NCI-H146 treated with DMSO at 0.1 percent for 48 hours (cell line): ENCODE measurements around the gene TOP3A.
A peak's percentile ranks its signal among the peaks of the same experiment; 100 is the strongest.

Experiments
- DNase-seq: peaks from one replicate; lab custom pipeline; 2025; ENCODE audit not compliant: unreplicated experiment; lab: John Stamatoyannopoulos, UW

Gene TOP3A

DNA sequence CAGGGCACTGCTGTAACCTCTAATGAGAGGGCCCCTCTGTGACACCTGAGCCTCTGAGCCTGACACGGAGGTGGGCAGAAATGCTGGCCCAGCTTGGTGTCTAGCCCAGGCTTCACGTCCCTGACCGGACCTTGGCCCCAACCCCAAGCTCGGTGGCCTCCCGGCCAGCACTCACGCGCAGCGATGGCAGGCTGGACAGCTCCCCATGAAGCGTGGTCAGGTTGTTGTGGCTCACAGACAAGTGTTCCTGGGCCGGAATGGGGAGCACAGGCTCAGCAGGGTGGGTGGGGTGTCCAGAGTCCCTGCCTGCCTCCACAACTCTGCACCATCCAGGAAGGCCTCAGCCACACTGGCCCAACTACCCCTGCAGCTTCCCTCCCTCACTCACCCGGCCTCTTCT, 58.4 kb downstream of the TOP3A start:
- DNase-seq, result no peak

DNA sequence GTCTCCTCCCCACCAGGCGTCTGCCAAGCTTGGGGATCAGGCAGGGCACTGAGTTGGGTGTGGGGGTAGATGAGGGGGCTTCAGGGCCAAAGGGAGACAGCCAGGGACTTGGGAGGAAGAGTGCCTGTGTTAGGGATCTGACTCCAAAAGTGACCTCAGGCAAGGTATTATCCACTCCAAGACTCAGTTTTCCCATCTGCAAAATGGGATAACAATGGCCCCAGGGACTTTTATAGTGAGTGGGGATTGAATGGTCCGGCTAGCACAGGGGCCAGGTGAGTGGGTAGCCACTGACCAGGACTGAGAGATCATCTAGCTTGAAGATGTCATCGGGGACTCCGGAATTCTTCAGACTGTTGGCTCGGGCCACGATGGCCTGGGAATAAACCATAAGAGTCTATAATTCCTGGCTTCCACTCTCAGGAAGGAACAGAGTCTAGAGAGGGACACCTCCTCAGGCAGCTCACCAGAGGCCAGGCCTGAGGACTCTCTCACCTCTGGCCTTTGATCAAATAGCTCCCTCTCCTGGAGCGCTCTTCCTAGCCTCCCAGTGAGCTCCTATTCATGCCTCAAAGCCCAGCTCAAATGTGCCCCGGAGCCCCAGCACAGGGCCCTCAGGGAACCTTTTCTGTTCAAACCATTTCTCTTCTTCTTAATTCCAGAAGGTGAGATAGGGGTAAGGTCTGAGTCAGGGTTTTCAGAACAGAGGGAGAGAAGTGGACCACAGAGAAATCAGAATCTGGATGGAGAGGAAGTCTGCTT, 59.7 kb downstream of the TOP3A start:
- DNase-seq, result no peak

GRCh38 chr17:18253947-18254821, 60.6 kb downstream of the TOP3A start:
- DNase-seq, result no peak

DNA sequence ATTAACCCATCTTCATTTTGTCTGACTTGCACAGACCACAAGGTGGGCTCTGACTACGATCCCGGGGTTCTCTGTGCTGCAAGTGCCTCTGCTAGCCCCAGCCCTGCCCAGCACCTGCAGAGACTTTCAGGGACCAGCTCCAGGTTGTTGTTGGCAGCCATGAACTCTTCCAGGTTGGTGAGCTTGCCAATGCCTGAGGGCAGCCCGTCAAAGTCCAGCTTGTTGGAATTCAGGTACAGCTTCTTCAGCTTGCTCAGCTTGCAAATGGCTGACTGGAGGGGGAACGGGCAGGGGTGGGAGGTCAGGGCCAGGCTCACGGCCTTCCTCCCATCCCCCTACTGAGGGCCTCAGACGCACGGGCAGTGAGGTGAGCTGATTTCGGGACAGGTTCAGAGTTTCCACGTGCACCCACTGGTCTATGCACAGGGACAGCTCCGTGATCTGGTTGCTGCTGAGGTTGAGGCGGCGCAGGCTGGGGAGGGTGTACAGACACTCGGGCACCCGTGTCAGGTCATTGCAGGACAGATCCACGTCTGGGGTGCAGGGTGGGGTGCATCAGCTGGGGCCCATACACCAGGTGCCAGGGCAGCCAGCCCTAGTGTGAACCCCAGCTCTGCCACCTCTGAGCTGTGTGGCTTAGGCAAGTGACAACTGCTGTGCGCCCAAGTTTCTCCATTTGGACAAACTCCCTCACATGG, 61.5 kb downstream of the TOP3A start:
- DNase-seq, result no peak

DNA sequence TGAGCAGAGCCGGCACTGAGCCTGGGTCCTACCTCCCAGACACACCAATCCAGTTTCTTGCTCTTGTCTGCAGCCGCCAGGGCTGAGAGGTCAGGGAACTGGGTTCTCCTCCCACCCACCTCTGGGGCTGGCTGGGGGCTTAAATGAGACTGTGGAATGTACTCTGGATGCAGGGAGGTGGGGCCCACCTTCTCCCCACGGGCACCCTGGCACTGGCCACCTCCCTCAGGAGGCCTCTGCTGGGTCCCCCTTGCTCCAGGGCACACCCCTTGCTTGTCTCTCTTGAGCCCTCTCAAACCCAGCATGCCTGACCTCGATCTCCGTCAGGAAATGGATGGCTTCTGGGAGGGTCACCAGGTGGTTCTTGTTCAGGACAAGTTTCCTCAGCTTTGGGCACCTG, 62.6 kb downstream of the TOP3A start:
- DNase-seq, result no peak

DNA sequence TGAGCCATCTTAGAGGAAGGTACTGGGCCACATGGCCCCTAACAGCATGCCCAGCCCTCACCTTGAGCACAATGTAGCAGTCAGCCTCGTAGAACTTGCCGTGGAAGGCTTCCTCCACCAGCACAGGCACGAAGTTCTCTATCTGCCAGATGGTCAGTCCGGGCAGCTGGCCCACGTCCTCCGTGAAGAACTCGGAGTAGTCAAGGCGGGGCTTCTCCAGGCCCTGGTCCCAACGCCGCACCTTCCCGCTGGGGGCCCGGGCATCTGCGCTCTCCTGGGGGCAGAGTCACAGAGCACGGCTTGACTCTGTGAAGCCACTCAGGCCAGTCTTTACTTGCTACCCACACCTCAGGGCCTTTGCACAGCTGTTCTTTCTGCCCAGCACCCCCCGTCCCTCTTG, 63.6 kb downstream of the TOP3A start:
- DNase-seq, result no peak

DNA sequence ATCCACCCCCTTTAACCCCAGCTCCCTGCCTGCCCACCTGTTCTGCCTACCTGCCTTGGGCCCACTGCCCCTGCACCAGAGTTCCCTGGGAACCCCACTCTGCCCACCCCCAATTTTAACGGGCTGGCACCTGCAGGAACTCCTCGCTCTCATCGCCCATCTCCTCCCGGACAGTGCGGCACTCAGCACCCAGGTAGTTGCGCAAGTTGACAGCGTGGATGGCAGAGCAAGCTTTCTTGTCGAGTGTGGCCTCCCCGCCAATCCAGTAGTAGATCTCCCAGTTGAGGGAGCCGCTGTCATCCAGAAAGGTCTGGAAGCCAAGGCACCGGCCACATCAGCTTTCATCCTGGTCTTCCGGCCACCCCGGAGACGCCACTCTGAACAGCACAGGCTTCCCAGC, 64.1 kb downstream of the TOP3A start:
- no peak for DNase-seq

DNA sequence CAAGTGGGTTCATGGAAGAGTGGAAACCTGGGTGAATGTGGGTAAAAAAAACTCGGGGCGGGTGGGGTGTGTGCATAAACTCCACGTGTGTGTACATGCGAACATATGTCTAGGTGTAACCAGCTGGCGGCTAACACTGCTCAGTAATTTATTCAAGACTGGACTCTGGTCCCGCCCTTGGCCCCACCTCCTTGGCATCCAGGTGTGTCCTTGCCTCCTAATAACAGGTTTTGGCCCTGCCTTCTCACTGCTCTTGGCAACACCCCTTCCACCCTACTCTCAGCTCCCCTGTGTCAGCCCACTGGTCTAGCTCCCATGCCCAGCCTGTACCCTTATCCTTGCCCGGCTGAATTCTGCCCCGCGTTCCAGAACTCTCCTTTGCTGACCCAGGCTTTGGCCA, 64.5 kb downstream of the TOP3A start:
- DNase-seq, result peak; percentile 23

DNA sequence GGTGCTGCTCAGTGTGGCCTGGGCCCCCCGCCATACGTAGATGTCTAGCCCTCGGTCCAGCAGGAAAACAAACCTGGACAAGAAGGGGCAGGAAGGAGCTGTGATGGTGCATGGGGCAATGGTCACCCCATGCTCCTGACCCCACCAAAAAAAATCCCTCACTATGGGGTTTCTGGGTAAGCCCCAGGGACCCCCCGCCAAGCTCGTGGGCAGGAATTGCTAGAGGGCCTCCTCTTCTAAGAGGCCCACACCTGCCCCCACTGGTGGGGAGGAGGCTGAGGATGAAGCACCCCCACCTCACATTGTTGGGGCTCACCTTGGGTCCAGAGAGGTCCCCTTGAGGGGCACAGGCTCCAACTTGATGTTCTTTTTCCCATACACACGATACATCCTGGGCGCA, 66.0 kb downstream of the TOP3A start:
- DNase-seq, result no peak

GRCh38 chr17:18248300-18248731, 66.5 kb downstream of the TOP3A start:
- DNase-seq, result peak; percentile 28

DNA sequence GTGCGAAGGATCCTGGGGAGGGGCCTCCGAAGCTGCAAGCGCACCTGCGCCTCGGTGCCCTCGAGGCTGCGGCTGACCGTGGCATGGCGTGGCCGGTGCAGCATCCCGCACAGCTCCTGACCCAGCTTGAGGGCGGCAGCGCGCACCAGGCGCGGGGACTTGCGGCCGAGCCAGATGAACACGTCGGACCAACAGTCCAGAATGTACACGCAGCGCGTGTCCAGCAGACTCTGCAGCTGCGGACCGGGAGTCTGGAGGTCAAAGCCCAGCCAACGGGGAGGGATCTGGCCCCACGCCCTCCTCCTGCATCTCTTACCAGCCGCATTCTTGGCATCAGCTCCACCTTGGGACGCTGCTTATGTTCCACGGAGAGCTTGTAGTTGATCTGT, 67.2 kb downstream of the TOP3A start:
- DNase-seq, result no peak

GRCh38 chr17:18246880-18247612, 67.7 kb downstream of the TOP3A start:
- no peak for DNase-seq

DNA sequence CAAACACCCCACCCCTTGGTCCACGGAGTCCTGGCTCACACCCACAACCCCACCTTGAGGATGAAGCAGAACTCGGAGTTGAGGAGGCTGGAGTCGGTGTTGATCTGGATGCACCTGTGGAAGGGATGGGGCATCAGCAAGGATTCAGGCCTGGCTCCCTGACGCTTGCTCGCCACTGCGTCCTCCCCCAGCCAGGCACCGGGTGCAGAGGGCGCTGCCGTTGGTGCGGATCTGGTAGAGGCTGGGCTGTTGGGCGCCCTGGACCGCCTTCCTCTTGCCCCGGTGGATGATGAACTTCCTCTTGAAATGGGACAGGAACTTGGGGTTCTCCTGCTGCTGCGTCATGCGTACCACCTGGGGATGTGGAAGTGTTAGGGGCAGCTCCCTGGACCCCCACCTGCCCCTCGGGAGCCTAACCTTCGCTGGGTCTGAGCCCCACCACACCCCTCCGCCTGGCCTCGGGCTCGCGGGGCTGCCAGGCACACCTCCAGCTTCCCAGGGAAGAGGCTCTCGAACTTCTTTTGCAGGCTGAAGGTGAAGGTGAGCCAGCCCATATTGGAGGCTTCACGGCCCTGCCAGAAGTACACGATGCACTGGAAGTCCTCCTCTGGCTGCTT, 68.6 kb downstream of the TOP3A start:
- no peak for DNase-seq

DNA sequence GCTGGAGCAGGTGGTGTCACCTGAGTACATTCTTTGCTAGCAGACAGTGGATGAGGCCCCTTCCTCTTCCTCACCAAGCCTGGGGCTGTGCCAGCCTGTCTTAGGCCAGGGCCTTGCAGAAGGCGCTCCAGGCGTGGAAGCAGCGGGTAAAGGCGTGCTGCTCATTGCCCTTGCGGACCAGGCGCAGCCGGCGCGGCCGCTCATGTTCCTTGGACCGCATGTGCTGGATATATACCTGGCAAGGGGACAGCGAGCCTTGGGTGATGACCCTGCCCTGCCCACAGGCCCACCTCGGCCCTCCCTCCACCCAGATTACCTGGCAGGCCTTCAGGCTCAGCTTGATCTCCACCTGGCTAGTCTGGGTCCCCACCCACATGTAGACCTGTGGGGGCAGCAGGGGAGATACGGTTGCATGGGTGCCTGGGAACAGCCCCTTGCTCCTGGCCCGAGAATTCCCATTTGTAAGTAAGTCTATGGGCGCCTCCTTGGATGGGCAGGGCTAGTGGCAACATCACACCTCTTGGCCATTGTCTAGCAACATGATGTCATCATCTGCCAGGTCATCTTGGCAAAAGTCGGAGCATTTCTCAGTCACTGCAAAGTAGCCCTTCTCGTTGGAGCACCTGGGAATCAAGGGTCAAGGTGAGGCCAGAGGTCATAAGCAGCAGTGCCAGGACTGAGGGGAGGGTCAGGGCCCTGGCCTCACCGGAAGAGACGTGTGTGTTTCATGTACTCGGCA, 69.6 kb downstream of the TOP3A start:
- no peak for DNase-seq

GRCh38 chr17:18241229-18241871, 73.4 kb downstream of the TOP3A start:
- DNase-seq, result no peak

GRCh38 chr17:18240449-18240848, 74.3 kb downstream of the TOP3A start:
- DNase-seq, result no peak

GRCh38 chr17:18238299-18238698, 76.5 kb downstream of the TOP3A start:
- no peak for DNase-seq

GRCh38 chr17:18237461-18237860, 77.3 kb downstream of the TOP3A start:
- no peak for DNase-seq

DNA sequence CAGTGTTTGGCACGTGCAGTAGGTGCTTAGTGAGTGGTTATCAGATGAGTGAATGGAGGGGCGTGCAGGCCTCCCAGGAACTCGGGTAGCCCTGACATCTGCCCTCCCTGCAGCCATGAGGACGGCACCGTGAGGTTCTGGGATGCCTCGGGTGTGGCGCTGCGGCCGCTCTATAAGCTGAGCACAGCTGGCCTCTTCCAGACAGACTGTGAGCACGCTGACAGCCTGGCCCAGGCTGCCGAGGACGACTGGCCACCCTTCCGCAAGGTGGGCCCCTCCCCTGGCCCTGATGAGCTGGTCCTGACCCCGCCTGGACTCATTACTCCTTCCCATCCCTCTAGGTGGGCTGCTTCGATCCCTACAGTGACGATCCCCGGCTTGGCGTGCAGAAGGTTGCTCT, 78.3 kb downstream of the TOP3A start:
- DNase-seq, result no peak
